Measurements from ENCODE around the gene PDLIM4. TPM values are rescaled to one million over a fixed set of nuclear protein-coding genes. Genes with fewer than 3 reads are reported as not detected.

Gene PDLIM4
- total RNA-seq, 4 donors from 2014 or later, result 3.2 to 16.3 (median 12.8) TPM

GRCh38 chr5:132297211-132297940 lies 39.9 kb downstream of the PDLIM4 start:
- TF ChIP-seq, protein P1, sequence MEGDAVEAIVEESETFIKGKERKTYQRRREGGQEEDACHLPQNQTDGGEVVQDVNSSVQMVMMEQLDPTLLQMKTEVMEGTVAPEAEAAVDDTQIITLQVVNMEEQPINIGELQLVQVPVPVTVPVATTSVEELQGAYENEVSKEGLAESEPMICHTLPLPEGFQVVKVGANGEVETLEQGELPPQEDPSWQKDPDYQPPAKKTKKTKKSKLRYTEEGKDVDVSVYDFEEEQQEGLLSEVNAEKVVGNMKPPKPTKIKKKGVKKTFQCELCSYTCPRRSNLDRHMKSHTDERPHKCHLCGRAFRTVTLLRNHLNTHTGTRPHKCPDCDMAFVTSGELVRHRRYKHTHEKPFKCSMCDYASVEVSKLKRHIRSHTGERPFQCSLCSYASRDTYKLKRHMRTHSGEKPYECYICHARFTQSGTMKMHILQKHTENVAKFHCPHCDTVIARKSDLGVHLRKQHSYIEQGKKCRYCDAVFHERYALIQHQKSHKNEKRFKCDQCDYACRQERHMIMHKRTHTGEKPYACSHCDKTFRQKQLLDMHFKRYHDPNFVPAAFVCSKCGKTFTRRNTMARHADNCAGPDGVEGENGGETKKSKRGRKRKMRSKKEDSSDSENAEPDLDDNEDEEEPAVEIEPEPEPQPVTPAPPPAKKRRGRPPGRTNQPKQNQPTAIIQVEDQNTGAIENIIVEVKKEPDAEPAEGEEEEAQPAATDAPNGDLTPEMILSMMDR (IDR thresholded peaks at IDR 0.05; ENCODE audit: low read depth), result no peak

DNA sequence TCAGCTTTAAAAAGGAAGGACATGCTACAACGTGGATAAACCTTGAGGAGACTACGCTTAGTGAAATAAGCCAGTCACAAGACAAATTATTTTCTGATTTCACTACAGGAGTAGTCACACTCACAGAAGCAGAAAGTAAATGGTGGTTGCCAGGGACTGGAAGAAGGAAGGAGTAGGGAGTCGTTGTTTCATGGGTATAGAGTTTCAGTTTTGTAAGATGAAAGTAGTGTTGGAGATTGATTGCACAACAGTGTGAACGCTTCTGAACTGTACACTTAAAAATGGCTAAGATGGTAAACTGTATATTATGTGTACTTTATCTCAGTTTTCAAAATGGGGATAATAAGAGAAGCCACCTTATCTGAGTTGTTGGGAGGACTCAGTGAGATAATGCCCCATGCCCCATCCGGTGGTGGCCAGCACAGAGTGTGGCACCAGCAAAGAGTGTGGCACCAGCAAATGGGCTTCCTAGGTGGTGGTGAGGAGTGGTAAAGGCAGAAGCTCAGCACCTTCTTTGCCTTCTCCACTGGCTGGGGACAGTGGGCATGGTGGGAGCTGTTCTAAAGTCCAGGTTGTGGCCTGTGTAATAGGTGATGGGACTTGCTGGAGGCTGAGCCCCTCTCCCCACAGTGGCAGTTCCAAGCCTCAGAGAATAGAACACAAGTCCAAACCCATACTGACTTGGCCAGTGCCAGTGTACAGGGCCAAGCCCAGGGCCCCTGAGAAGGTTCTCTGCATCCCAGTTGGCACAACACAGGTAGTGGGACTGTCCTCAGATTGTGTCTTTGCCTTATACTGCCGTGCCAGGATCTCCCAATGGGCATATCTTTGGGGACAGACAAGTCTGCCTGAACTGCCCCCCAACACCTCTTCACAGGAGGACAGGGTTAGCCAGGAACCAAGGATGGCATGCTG lies 41.1 kb downstream of the PDLIM4 start:
- TF ChIP-seq, protein P1 (IDR thresholded peaks at IDR 0.05; ENCODE audit: low read depth), result no peak

- TF ChIP-seq, protein P1 (IDR thresholded peaks at IDR 0.05; ENCODE audit: low read depth), result no peak
Observed at GRCh38 chr5:132299917-132300316, 42.4 kb downstream of the PDLIM4 start.

DNA sequence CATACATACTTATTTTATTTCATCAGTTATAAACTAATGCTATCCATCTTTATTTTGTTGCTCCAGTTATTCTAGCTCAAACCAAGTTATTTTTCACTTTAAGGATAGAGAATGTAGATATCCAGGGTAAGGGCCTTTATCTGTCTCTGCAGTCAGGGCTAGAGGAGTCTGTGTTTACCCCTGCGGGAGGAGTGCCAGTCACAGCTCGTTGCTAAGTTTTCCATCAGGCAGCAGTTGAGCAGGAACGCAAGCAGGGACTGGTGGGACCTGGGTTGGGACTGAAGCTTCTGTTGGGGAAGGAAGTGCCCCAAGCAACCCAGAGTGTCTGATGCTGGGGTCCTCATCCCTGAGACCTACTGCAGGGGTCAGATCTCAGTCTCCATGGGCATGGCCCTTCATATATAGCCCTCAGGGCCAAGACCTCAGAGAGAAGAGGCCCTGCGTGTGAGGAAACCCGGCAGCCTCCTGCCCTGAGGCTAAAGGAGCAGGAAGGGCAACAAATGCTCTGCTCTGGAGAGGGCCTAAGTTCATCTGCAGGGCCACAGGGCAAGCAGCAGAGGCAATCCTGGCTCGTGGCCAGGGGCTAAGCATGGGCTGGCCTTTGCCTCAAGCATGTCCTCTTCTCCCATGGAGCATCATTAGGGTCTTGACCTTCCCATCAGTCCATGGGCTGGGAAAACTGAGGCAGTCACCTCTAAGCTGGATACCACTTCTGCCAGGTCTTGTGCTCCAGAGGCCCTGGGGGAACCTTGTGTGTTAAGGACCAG lies 43.3 kb downstream of the PDLIM4 start:
- TF ChIP-seq, protein P1 (IDR thresholded peaks at IDR 0.05; ENCODE audit: low read depth), result no peak

- TF ChIP-seq, protein P1 (IDR thresholded peaks at IDR 0.05; ENCODE audit: low read depth), result no peak
Observed at GRCh38 chr5:132301344-132302271, 44.1 kb downstream of the PDLIM4 start.

DNA sequence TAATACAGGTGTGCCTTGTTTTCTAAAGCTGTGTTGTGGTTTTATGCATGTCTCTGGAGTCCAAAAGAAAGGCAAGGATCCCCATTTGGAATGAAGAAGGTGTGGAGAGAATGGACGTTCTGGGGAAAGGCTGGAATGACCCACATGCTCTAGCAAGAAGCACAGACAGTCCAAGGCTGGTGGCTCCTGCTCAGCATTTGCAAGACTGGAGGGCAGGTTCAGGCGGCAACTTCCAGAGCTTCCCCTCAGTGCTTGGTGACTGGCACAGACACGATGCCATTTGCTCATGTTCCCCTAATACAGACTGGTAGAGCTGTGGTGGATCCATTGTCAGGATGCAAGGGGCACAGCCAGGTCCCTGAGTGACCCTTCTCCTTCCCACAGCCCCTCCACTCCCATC lies 44.9 kb downstream of the PDLIM4 start:
- TF ChIP-seq, protein P1 (IDR thresholded peaks at IDR 0.05; ENCODE audit: low read depth), result no peak

All from subcutaneous adipose tissue (tissue), 4 donors.